KOPT-K1 (cell line): ENCODE data around the gene MROH2B.

Source experiments
- H3K27ac ChIP-seq: fragments of 200-600 bp; sonication (generic); 2 replicates; pipeline ENCODE4 v1.5.1; 2016; ENCODE audit warnings: antibody characterized with exemption, mild to moderate bottlenecking, low read depth, low read length; ENCODE audit not compliant: poor library complexity, severe bottlenecking
- H3K36me3 ChIP-seq: fragments of 200-600 bp; sonication (generic); 2 replicates; pipeline ENCODE4 v1.5.1; 2017; ENCODE audit warnings: antibody characterized with exemption, mild to moderate bottlenecking, low read length, moderate library complexity; ENCODE audit not compliant: insufficient read depth
- H3K9me3 ChIP-seq: fragments of 200-600 bp; sonication (generic); 2 replicates; pipeline ENCODE4 v1.5.1; 2017; ENCODE audit warnings: antibody characterized with exemption, low read length, mild to moderate bottlenecking; ENCODE audit not compliant: insufficient read depth, poor library complexity, severe bottlenecking

The MROH2B gene

DNA sequence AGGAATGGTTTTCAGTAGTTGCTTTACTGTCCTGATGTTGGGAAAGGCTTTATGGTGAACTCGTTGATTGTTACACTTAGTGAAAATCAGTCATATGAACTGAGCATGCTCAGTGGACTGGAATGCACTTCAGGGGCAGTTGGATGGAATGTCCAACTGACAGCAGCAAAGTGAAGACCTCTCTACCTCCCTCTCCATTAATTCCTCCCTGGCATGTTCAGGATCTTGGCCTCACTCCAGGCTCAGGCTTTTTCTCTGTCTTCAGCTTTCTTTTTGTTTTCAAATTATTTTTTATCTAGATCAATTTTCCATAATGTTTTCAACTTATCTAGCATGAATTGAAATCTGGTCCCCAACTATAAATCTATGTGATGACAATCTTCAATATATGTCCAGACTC, at the start of gene MROH2B:
Gene MROH2B (minus strand): TSS at position 101 of the 400 bp plus-strand sequence. CDS start 490 bp downstream, outside the sequence.
- H3K27ac ChIP-seq: no peak within 1 kb of the TSS
- no peaks in the 10 kb centered on the region for H3K36me3 ChIP-seq
- H3K9me3 ChIP-seq: no peaks in the 10 kb centered on the region

DNA sequence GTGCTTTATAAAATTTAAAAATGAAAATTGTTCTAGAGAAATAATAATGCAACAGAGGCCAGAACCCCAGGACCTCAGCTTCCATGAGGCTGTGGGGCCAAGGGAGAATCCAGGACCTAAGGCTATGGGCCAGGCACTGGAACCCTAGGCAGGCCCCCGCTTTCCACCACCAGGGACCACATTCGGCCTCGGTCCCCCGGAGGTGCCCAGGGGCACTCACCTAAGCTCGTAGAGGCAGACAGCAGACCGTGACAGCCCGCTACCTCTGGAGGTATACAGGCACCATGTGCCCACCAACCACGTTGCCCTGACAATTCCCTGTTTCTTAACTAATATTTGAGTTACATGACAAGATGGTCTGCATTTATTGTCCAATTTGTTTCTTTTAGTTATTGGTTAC, 49.5 kb upstream of the MROH2B start:
- no peaks in the 10 kb centered on the region for H3K36me3 ChIP-seq
- no peaks in the 10 kb centered on the region for H3K9me3 ChIP-seq
- H3K27ac ChIP-seq: no peak overlapping the region

DNA sequence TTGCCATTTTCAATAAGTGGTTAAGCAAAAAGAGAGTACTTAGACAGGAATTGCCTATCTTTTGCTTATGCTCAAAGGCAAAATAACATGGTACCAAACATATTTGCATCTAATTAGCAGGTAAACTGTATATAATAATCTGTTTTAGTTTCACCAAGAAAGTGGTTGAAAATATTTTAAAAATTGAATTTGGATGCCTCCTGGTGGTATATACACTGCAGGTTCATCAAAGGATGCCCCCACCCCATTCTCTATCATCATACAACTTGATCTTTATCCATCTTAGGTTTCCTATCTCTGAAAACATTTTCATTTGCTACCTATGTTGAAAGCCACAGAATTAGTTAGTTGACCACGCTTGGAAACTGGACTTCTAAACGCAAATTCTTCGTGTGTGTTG, 47.0 kb upstream of the MROH2B start:
- Histone ChIP-seq H3K27ac (no peak overlapping the region), H3K9me3 (no peaks in the 10 kb centered on the region), H3K36me3 (no peaks in the 10 kb centered on the region)

DNA sequence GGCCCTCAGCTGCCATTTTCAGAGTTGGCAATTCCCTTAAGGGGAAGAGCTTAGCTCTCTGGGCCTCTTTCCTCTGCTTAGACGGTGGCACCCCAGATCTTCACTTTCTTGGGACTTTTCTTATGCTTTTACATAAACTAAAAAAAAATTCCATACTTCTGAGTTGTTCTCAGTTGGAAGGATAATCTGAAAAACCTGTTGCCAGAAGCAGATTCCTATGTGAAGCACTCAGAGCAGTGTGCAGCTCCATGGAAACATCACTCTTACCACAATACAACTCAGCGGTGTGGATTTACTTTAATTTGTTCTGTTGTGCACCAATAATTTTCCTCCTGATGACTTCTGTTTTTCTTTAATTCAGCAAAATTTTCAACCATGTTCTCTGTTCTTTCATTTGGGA, 44.1 kb upstream of the MROH2B start:
- Histone ChIP-seq H3K27ac (no peak overlapping the region), H3K9me3 (no peaks in the 10 kb centered on the region), H3K36me3 (no peaks in the 10 kb centered on the region)

DNA sequence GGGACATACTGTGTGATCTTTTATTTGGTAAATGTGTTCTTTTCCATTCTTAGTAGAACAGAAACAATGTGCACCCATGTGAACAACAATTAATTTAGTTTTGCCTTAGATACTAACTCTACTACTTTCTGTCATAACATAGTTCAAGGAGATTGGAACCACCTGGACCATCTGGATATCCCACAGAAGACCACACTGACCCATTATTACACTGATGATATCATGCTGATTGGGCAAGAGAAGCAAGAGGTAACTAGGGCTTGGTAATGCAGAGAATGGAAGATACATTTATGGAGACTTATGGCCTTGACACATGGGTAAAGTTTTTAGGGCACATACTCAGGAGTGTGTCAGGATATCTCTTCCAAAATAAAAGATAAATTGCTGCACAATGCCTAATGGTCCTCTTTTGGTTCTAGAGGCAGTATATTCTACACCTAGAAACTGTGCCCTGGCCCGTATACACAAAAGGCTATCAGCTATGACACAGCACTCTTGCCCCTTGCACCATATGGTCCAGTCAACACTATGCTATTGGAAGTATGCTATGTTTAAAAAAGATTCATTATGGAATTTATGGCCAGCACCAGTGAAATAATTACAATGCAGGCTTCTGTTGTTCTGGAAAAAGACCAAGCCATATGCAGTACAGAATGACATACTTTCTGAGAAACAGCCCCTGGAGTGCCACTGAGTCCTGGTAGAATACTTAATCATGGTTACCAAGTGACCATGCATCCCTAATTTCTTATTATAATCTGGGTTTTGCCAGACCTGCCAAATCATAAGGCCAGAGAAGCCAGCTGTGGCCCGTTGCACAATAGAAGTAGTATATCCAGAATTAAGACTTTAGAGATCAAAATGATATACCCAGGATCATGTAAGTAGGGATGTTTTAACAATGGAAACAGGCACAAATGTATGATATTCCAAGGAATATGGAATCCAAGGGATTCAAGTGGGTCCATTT, 41.6 kb upstream of the MROH2B start:
- H3K27ac ChIP-seq: no peak overlapping the region
- no peaks in the 10 kb centered on the region for H3K9me3 ChIP-seq

DNA sequence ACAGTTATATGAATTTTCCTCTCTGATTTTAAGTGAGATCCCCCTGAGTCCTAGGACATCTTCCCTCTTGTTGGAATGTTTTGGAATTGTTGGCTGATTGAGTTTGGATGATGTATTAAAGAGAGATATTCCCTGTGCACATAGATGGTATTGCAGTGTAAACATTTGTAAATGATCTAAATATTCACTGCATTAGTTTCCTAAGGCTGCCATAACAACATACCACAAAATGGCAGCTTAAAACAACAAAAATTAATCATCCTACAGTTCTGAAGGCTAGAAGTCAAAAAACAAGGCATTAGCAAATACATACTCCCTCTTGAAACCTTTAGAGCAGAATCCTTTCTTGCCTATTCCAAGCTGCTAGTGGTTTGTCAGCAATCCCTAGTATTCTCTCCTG, 38.0 kb upstream of the MROH2B start:
- no peaks in the 10 kb centered on the region for H3K9me3 ChIP-seq
- H3K27ac ChIP-seq: no peak overlapping the region
- H3K36me3 ChIP-seq: no peaks in the 10 kb centered on the region

More for the DNA sequence above, 41.6 kb upstream of the MROH2B start:
- no peaks in the 10 kb centered on the region for H3K36me3 ChIP-seq

DNA sequence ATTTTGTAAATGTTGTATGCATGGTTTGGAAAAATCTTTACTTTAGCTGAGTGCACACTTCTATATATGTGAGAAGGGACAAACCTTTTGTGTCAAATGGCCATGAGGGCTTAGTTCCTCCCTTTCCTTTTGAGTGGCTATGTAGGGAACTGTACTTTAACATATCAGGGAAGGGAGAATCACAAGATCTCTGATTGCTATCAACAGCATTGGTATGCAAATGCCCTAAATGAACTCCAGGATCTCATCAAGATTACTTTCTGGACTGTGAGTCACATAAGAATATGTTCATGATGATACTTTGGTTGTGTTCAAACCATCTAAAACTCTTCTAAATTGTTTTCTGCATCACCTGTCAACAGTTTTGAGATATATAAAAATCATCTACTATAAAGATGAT, 31.2 kb upstream of the MROH2B start:
- no peaks in the 10 kb centered on the region for H3K9me3 ChIP-seq
- no peak overlapping the region for H3K27ac ChIP-seq
- H3K36me3 ChIP-seq: no peaks in the 10 kb centered on the region

DNA sequence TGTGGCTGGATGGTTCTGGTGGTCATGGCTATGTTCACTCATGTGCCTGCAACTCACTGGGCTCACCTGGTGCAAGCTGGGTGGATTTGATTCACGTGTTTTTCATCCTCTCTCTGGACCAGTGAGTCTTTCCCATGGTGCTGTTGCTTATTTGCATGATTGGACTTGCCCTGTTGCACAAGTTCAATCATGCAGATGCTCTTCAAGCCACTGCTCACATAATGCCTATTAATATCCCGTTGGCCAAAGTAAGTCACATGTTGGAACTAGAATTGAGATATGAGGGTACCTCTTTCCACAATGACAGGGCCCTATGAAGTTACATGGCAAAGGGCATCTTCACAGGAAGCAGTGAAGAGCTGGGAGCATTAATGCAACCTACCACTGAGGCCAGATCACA, 26.5 kb upstream of the MROH2B start:
- no peak overlapping the region for H3K27ac ChIP-seq
- H3K9me3 ChIP-seq: no peaks in the 10 kb centered on the region
- H3K36me3 ChIP-seq: no peaks in the 10 kb centered on the region

DNA sequence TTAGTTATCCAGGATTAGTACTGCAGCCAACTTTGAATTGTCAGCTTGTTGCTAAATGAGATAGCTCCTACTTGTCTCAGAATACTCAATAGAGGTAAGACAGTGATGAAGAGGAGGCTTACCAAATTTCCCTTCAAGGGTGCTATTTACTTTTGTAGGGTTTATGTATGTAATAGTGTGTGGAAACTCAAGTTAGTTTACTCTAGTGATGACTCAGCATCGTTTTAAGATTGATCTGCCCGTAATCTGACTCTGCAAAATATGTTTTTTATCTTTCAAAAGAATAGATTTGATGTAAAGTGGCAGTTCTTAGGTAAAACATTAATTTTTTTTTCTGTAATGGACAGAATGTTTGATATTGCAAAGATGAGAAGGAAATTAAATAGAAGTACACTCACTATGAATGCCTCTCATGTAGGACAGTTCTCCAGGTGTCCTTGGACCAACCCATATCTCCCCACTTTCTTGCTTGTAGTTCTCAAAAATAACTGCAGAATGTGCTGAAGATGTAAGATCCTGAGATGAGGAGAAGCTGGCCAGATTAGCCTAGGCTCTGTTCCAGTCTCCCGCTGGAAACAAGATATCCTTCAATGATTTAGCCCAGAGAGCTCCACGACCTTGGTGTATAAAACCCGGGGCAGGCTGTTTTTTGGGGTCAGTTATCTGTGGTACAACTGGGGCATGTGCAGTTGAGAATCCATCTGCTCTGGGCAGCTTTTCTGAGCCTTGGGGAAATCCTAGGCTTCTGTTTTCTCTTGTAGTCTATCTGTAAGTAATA, 24.4 kb upstream of the MROH2B start:
- Histone ChIP-seq H3K27ac (no peak overlapping the region), H3K36me3 (no peaks in the 10 kb centered on the region)

DNA sequence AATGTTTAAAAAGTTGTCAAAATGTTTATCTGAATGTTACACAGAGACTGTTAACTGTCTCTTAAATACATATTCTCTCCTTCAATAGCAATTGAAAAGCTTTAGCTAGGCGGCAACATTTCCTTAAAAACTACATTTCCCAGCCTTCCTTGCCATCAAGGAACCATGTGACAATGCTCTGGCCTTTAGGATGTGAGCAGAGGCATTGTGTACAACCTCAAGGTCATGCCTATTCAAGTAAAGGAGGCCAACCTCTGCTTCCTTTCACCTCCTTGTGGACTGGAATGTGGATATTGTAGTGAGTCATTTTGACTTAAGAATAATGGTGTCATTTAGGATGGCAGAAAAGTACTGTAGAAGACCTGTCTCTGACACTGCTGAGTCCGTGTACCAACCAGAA, 23.7 kb upstream of the MROH2B start:
- Histone ChIP-seq H3K9me3 (no peaks in the 10 kb centered on the region), H3K36me3 (no peaks in the 10 kb centered on the region), H3K27ac (no peak overlapping the region)

More for the DNA sequence above, 24.4 kb upstream of the MROH2B start:
- no peaks in the 10 kb centered on the region for H3K9me3 ChIP-seq

DNA sequence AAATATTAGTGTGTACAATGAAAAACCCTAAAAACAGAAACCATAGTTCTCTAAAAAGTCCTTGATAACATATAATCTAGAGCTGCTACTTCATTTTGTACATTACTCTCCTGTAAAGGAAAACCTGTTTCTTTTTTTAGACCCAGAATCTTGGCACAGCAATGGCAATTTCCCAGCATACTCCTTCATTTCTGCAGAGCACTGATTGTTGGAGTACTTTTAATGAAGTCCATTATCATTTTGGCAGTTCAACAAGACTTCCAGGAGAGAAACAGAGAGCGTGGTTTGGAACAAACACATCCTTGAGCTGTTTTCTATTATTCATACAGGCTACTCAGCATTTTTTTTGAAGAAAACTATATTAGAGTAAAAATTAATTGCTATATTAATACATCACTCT, 22.7 kb upstream of the MROH2B start:
- no peaks in the 10 kb centered on the region for H3K36me3 ChIP-seq

DNA sequence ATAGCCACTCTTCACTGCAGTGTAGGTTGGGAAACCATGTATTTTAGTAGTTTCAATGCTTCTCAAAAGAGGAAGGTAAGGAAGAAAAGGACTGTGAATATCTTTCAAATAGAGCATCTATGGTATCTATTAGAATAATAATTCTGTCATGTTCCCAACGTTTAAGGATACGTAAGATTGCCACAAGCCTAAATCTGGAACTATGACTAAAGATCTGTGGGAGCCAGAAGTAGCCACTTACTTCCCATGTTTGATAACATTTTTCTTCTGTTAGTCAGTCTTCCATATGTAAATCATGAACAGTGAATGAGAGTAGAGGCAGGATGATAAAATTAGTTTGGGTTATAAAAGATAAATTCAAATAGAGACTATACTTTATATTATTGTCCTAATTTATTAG, 16.3 kb upstream of the MROH2B start:
- no peaks in the 10 kb centered on the region for H3K36me3 ChIP-seq
- H3K27ac ChIP-seq: no peak overlapping the region
- no peaks in the 10 kb centered on the region for H3K9me3 ChIP-seq

More for the DNA sequence above, 22.7 kb upstream of the MROH2B start:
- Histone ChIP-seq H3K27ac (no peak overlapping the region), H3K9me3 (no peaks in the 10 kb centered on the region)

DNA sequence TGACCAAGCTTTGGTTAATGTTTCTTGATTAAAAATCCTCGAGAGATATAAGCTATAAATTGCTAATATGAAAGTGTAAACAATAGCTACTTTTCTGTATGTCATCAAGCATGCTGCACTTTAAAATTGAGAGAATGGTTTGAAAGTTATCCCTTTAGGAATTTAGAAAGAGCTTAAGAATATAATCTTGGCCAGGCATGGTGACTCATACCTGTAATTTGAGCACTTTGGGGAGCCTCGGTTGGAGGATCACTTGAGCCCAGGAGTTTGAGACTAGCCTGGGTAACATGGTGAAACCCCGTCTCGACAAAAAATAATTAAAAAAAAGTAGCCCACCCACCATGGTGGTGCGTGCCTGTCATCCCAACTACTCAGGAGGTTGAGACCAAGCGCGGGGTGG, 12.2 kb upstream of the MROH2B start:
- Histone ChIP-seq H3K9me3 (no peaks in the 10 kb centered on the region), H3K36me3 (no peaks in the 10 kb centered on the region), H3K27ac (no peak overlapping the region)

DNA sequence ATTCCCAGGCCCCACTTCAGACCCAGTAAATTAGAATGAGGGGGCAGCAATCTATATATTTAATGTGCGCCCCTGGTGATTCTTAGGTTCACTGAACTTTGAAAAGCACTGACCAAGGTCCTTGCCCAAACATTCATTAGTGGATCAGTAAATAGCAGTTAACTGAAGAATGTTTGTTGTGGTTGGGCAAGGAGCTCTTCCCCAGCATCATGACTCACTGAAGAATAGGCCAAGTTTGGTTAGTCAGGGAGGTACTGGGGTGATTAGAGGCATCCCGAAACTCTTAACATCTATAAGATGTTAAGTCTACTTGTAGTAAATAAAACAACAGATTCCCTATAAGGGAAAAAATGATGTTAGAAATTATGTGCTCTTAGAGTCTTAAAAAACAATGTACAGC, 833 bp upstream of the MROH2B start:
- Histone ChIP-seq H3K27ac (no peak overlapping the region), H3K36me3 (no peaks in the 10 kb centered on the region), H3K9me3 (no peaks in the 10 kb centered on the region)

DNA sequence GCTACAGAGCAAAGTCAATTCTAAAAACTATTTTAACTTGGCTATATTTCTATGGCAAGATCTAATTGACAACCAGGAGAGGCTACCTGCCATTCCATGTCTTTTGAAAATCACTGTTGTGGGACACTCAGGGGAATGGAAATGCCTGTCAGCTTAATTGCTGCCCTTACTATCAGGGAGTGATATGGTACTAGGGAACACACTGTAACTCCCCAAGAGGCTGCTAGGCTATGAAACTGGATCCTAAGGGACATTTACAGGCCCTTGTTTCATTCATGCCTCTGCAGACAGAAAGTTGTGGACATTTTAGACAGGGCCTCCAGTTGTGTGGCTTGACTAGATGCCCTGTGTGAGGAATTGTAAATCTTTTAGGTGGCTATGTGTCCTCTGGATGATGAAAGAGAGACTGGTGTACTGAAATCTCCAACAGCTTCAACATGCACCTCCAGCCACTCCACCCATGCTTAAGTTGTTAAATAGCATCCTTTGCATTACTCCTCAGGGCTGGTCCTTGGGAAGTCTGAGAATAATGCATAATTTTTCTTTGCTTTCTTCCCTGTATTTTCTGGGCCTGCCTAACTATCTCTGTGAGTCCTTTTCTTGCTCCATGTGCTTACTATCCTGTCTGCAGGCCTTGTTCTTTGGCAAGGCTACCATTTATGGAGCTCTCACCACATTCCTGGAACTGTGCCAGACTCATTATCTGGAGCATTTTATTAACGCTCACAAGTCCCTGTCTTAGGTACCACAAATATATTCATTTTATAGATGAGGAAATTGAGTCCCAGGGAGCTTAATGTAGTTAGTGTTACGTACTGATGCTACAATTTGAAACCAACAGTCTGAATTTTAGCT, 3.2 kb downstream of the MROH2B start:
- no peaks in the 10 kb centered on the region for H3K9me3 ChIP-seq
- H3K36me3 ChIP-seq: no peaks in the 10 kb centered on the region
- H3K27ac ChIP-seq: no peak overlapping the region
